Left hindlimb (tissue), 1 donor: ENCODE results near the gene PRKCE.
"Not testable (repeated sequence)": the region's sequence is repeated elsewhere in the genome, so short reads cannot be mapped to it uniquely, and the experiment has no call there.

ENCODE experiments used
- DNase-seq: peaks from one replicate; pipeline ENCODE4 v3.0.0-alpha.2; 2018

PRKCE gene

DNA sequence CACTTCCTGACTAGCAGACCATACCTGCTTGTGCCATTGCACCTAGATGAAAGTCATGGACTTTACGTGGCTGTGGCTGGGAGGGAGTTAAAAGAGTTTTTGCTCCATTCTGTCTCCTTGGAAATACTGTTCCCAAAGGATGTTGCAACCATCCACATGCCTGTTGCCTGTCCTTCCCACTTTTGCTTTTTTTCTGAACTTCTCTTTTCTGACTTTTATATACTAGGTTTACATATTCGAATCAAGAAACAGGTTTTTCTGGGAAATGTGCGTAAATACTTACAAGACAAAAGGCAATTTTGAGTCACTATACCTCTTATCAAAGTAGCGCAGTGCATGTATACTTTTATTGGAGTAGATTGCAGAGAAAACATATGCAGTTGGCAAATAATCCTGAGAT is 244.8 kb downstream of the PRKCE start:
- no peak for DNase-seq

DNA sequence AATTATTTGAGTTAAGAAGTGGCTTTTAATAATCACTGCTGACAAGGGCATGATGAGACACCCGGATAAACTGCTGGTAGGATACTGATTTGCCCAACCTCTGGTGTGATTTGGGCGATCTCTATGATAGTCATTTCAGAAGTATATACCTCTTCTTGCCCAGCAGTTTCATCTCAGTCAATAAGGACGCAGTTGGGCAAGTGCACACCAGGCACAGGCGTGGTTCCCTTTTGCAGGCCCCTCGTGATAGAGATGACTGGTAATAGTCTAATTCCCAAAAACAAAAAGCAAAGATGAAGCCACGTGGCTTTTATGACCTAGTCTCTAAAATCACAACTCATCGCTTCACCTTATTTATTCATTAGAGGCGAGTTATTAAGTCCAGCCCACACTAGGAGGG is 246.4 kb downstream of the PRKCE start:
- no peak for DNase-seq

DNA sequence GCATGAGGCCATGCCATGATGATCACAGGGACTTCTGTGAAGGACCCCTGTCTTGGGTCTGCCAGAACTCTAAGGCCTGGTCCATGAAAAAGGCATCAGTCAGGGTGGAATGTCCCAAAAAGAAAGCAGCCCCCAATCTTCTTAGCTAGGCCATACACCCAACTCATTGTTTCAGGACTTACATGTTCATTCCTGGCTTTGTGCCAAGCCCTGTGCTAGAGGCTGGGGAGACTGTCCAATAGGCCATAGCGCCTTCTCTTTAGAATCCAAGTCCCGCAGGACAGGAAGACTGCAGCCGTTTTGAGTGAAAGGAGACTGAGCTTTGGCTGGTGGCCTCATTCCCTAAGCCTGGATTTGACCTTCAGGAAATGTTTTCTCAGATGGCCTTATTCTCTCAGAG is 247.3 kb downstream of the PRKCE start:
- no peak for DNase-seq

DNA sequence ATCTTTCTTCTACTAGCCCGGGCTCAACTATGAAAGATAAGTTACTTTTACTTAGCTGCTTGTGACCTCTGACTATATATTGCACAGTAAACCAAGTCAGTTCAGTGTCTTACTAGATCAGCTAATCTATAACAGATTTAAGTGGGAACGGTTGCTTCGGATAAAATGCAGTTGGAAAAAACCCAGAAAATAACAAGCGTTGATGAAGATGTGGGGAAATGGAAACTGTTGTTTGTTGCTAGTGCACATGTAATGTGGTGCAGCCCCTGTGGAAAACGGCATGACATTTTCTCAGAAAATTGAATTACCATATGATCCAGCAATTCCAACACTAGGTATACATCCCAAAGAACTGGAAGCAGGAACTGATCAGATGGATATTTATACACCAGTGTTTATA is 248.5 kb downstream of the PRKCE start:
- DNase-seq = no peak

DNA sequence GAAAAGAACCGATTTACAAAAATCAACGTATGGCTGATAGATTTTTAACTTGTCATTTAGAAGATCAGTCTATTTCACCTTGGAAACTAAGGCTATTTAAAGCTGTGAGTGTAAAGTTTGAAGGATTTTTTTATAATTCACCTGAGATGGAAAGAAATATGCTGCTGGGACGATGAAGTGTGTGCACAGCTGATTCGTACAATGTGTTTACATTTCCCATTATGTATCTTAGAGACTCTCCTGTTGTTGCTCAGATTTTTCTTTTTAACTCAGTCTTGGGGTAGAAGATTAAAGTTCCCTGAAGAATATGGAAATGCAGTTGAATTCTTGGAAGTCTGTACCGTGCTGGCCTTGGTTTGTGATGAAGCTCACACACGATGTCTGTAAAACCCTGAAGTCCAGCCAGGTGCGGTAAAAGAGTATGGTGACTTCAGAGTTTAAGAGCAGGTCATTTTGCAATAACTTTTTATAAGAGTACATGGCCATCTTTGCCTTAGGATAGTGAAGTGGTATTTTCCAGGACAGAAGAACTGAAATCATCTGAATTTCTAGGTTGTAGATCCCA is 250.1 kb downstream of the PRKCE start:
- DNase-seq = peak; percentile 76

DNA sequence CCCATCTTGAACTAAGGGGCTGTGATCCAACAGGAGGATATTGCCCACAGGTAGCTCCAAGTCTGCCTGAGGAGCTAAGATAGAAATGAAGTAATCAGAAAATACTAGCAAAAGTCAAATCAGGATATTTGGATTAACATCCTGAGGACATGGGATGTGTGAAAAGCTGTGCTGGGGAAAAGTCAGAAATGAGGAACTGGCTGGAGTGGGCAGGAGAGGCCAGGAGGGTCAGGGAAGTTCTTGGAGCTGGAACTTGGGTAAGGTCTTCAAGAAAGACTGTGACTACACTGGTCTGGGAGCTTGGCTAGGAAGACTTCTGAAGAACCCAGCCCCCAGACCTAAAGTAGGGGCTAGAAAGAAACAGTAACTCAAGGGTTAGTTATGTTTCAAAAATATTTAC is 250.9 kb downstream of the PRKCE start:
- no peak for DNase-seq

DNA sequence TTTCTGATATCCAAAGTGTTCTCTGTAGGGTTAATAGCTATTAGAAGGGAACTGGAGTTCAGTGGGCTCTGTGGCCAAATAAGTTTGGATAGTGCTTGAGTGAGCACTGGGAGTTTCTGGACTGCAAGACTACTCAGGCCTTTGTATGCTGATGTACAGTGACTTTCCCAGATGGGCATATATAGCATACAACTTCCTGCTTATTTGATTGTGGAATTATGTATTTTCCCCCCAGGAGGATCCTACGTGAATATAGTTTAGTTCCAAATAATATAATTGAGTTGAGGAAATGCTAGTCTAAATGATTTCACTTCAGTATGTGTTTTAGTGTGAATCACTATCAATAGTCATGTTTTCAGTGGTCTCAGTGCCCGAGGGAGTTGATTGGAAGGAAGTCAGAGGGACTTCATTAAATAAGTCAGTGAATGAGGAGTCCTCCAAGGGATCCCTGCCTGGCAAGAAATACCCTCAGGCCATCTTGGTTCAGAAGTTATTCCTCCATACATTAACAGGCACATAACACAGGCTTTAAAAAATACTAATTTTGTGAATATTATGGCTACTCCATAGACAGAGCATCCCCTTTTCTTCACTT is 251.4 kb downstream of the PRKCE start:
- no peak for DNase-seq

DNA sequence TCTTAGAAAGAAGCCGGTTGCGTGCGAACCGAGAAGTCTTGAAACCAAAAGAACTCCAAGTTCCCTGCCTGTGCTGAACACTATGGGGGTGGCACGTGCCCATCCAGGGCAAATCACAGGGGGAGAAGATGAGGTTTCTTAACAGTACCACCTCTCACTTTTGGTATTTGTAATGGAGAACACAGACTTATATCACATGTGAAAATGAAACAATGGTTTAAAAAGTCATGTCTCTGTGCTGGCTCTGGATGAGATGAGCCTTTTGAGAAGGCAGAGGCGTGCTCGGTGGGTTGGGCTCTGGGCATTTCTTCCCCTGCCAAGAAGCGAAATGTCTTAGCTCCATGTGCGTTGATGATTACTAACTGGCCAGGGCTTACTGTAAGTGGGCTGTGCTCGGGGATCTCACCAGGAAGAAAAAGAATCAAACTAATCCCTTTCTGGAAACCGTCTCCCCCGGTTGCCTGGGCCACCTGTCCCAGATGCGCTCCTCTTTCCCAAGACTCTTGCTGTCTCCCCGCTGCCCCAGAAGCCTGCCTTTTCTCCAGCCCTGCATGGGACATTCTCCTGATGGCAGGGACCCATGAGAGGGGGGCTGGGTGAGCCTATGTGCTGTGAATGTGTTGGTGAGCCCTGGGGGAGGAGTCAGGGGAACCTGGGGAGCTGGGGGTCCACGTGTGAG is 252.9 kb downstream of the PRKCE start:
- DNase-seq = peak; percentile 69

DNA sequence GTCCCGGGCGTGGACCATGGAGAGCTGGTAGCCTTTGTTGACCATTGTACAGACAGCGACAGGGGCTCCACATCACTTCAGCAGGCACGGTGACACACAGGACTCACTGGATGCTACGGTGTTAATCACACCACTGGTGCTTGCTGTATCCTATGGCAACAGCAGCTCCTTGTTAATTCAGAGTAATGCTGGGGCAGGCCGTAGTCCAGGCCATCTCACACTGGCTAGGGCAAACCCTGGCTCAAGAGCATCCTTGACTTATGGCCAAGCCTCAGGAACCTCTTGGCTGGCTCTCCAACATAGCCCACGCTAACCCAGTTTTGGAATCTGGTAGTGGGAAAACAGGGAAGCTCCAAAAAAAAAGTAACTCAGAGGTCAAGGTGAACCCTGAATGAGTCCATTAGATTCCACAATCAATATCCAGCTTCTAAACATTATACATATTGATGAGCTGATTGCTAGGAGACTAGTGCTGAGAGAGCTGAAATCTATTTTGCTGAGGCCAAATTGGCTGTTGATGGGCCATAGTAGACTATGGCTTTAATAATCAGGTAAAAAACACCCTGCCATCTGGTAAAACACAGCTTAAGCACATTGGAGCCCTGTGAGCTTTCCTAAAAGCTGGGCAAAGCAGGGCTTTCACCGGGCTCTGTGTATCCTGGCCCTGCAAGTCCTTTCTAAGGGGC is 253.6 kb downstream of the PRKCE start:
- no peak for DNase-seq

DNA sequence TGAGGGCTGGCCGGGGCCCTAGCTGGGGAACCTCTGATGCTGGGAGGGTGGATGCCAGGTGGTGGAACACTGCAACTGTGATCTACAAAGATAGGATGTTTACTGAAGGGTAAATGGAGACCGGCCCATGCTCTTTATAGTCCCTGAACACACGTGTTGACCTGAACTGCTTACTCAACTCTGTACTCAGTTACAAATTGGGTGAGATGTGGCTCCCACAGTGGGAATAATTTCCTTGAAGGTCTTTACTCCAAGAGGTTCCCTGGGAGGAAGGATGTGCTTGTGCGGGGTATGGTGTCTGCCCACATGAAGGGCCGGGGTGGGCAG is 254.1 kb downstream of the PRKCE start:
- DNase-seq = no peak

DNA sequence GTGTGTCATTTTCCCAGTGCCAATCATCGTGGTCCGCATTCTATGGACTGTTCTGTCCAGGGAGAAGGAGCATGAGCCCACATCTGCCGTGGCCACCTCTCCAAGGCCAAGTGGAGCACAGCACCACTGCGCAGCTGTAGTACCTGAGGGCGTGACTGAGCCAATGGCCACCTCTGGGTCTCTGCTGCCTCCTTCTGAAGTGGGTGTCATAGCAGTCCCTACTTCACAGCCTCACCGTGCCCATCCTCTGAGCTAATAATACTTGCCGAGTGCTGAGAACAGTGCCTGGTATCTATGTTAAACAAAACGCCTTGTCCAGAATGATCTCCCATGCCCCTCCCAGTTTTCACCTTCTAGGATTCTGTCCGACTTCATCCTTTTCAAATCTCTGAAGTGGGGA is 256.1 kb downstream of the PRKCE start:
- DNase-seq = no peak

DNA sequence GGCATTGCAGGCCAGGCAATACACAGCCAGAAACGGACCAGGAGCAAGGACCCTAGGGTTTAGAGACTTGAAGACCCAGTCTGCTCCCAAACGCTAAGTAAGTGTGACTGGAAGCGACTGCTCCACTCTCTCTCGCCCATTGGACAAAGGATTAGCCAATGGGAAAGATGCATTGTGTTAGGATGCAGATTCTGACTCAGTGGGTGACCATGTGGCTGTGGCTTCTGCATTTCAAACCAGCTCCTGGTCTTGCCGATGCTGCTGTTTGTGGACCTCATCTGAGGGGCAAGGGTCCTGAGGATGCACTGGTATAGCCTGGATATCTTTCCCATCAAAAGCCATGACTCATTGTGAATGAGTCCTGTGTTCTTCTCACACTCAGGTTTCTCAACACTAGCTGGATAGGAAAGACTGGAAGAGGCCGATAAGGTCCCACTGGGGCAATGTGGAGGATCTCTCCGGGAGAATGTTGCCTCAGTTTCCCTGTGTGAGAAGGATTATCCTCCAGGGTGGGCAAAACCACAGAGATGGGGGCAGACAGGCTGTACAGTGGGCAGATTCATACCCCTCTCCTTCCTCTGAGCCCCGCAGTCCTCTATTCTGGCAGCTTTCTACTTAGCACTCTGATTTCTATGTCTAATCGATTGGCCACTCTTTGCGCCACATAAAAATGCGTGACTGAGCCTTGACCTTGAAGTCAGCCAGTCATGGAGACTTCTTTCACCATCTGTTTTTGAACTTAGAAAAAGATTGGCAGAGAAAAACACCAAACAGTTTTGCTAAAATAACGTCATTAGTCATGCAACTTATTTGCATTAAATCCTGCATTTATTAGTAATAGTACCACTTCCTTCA is 257.1 kb downstream of the PRKCE start:
- no peak for DNase-seq

DNA sequence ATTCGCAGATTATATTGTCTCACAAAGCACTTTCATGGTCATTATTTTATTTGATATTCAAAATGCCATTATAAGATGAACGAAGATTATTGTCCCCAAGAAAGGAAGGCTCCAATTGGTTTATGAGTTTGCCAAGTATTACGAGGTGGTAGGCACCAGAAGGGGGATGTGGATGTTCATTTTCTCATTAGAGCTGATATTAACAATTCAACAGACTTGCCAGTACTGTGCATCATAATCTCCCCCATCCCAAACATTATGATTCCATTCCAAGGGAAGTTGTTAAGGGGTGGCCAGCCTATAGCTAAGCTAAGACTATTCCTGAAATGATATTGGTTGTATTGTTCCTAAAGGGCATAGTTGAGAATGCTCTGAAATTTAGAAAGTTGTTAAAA is 257.7 kb downstream of the PRKCE start:
- no peak for DNase-seq

DNA sequence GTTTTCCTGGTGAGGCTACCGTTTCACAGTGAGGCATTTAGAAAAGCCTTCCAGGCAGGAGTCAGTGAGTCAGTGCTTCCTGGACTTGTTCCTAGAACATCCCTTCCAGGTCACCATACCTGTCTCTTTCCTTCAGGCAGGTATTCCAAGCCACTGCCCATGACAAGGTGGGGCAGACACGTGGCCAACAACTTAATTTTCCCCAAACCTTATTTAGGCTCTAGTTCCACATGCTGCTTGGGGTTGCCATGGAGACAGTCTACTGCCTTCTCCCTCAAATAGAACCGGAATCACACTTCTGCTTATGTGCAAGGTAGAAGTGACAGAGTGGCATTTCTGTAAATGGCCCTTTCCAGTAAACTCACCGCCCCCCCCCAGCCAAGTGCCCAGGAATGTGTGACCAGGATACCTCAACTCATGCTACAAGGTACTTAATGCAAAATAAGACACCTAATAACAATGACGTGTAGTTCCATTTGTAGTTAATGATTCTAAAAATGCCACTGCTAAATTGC is 258.3 kb downstream of the PRKCE start:
- no peak for DNase-seq

DNA sequence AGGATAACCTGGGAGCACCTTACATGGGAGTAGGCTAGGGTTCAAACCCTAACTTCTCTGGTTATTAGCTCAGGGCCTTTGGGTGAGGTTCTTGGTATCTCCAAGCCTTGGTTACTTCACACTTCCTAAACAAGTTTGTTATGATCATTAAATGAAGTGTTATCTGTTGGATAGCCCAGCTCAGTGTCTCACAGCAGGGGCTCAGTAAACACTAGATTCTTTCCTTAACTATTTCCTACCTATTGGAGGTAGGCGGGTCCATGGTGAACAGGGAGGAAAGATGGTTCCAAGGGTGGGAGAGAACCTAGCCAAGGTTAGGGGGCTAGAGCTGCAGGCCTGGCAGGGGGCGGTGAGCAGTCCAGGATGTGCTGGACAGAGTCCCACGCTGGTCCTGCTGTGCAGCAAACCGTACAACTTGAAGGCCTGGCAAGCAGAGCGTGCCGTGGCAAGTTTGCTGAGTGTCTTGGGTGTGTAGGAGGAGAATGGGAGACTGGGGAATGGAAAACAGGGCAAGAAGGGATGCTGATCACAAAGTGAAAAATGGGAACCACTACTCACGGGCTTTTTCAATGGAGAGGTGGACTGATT is 259.1 kb downstream of the PRKCE start:
- DNase-seq = no peak

DNA sequence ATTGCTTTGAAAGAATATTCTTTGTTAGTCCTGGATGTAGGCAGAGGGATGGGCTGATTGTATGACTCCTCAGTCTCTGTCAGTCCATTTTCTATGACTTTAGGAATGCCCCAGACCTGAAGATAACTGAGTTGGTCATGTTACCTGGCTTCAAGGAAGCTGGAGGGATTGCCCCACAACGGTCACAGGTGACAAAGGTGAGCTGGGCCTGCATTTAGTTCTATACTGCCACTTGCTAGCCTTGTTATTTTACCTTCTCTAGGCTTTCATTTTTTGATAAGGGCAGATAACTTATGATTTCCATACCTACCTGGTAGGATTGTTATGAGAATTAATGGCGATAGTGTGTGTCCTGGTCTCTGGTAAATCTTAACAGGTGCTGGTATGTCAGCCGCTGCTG is 260.1 kb downstream of the PRKCE start:
- no peak for DNase-seq

DNA sequence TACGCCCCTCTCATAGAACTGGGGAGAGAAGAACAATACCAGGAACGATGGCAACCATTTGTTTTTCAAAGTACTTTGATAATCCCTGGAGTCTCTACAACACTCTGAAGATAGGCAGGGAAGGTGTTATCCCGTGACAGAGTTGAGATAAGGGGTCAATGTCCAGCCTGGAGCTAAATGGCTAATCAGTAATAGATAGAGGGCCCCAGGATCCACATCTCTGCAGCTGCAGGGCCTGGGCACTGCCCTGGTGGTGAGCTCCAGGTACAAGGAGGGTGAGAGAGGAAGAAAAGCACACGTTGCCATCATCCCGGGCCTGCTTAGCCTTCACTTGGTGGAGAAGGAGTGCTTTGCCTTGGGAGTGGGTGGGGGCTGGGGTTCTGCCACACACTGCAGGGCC is 260.6 kb downstream of the PRKCE start:
- no peak for DNase-seq

DNA sequence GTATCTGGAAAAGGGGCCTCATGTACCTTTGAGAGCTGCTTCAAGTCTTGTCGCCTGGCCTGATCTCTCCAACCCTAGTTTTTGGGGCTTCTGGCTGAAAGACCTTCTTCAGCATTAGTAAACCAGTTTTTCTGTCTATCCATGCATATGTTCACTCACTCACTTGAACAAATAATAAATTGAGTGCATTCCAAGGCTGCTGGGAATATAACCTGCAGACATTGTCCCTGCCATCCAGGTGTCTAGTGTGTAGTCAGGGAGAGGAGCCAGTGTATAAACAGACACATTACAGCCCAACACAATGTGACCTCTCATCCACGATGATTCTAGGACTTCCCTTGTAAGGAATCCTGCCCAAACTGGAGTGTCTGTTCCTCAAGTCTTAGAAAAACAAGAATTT is 262.1 kb downstream of the PRKCE start:
- no peak for DNase-seq

DNA sequence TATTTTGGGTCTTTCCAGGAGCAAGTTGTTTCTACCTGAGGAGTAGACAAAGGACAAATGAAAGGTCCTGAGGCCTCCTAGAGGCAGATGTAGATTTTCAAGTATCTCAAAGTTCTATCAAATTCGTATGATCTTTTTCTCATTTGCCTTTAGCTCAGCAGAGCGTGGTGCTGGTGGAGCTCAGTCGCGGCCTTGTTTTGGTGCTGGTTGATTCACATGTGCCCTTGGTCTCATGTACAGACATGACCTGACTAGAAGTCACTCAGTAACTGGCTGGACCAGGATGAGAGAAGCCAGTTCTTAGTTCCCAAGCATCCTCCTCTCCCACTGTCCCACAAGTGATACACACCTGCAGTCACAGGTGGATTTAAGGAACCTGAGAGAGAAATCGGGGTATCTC is 264.0 kb downstream of the PRKCE start:
- no peak for DNase-seq

DNA sequence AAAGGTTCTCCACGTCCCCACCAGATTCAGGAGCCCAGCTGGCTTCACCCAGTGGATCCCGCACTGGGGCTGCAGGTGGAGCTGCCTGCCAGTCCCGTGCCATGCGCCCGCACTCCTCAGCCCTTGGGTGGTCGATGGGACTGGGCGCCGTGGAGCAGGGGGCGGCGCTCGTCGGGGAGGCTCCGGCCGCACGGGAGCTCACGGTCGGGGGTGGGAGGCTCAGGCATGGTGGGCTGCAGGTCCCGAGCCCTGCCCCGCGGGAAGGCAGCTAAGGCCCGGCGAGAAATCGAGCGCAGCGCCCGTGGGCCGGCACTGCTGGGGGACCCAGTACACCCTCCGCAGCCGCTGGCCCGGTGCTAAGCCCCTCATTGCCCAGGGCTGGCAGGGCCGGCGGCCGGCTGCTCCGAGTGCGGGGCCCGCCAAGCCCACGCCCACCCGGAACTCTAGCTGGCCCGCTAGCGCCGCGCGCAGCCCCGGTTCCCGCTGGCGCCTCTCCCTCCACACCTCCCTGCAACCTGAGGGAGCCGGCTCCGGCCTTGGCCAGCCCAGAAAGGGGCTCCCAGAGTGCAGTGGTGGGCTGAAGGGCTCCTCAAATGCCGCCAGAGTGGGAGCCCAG is 266.2 kb downstream of the PRKCE start:
- not testable (repeated sequence) for DNase-seq

DNA sequence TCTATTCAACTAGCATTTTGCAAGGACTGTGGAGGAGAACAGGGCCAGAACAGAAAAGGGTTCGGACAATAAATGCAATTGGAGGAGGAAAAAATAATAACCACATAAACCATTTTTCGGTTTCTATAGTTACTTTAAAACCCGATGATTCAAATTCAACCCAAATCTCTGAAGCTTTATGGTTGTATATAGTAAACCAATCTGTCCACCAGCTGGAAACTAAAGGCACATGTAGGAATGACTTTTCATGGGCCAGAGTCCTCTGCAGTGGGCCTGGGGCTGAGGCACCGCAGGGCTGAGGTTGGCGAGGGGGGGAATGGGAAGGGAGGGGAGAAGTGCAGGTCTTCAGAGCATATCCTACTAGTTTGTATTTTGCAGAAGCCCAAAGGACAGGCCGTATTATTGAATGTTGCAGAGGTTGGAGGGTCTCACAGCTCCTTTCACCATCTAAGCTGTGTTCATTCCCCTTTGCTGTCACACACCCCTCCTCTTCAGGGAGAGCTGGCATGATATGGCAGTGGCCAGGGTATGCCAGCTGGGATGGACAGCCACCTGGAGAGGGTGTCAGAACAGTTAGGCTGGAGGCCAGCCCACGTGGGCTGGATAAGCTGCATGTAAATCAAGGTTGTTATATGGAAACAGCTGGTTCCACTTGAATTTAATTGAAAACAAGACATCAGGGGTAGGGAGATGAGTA is 267.1 kb downstream of the PRKCE start:
- DNase-seq = no peak
